HTERT RPE-1 (cell line): ENCODE measurements around the gene GOLGA3.
"Not testable (repeated sequence)": the region's sequence is repeated elsewhere in the genome, so short reads cannot be mapped to it uniquely, and the experiment has no call there.

Experiments
- in situ Hi-C: fragments of 300-500 bp; cut with MboI; formaldehyde crosslinking; loops from 4 replicates; pipeline ENCODE4 v1.14.3; 2020; ENCODE audit warnings: low sequenced_read_pairs

The GOLGA3 gene

GRCh38 chr12:132781938-132782337 is 46.7 kb downstream of the GOLGA3 start:
- in situ Hi-C loops: no loop called here

DNA sequence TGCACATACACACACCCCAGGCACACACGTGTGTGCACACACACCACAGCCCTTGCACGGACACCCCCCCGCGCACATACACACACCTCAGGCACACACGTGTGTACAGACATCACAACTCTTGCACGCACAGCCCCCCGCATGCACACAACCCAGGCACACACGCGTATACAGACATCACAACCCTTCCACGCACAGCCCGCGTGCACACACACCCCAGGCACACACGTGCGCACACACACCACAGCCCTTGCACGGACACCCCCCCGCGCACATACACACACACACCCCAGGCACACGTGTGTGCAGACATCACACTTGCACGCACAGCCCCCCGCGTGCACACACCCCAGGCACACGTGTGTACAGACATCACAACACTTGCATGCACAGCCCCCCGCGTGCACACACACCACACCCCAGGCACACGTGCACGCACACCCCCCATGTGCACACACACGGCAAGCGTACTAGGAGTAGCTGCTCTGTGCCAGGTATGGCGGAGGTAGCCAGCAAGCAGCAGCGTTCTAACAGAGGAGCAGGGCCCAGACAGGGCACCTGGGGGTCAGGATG is 48.8 kb downstream of the GOLGA3 start:
- in situ Hi-C loops: no loop called here

DNA sequence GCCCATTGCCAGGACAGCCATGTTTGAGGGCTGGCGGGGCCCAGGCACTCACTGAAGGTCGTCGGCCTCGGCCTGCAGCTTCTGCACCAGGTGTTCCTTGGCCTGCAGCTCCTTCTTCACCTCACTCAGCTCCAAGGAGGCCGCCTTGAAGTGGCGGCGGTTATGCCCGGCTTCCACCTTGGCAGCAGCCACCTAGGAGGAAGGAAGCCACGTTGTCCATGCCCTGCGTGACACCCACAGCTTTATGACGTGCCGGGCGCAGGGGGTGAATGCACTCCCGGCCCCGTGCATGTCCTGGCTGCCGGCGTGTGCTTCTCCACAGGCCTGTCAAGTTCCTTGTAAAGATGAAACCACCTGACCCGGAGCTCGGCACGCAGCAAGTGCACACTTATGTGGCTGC is 51.1 kb downstream of the GOLGA3 start:
- in situ Hi-C loops: no loop called here

DNA sequence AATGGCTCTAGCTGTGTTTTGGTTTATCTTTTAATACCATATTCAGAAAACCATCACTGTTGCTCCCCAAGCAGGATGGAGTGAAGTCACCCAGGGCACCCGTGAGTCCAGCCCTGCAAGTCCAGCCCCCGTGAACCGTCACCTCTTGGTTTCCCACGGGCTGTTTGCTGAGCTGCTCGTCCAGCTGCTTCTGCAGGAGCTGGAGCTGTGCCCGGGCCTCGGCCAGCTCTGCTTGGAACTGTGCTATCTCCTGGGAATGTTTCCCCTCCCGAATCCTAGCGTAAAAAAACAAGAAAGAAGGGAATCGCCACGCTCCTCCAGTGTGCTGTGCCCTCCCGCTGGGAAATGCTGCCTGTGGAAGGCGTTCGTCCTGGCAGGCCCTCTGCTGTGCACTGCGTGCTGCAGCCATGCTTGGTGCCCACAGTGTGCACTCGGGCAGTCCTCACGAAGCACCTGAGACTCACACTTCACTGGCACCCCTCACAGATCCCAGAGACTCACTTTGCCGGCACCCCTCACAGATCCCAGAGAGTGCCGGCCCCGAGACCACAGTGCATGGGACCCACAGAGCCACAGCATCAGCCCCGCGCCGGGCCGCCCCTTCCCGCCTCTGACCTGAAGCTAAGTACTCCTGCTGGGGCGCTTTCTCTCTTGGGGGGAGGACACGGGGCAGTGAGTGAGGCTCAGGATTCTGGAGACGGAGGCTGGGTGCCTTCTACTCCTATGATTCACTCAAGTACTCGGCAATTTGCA is 51.7 kb downstream of the GOLGA3 start:
- in situ Hi-C loops: no loop called here

GRCh38 chr12:132776230-132776625 is 52.4 kb downstream of the GOLGA3 start:
- in situ Hi-C loops: not testable (repeated sequence)

DNA sequence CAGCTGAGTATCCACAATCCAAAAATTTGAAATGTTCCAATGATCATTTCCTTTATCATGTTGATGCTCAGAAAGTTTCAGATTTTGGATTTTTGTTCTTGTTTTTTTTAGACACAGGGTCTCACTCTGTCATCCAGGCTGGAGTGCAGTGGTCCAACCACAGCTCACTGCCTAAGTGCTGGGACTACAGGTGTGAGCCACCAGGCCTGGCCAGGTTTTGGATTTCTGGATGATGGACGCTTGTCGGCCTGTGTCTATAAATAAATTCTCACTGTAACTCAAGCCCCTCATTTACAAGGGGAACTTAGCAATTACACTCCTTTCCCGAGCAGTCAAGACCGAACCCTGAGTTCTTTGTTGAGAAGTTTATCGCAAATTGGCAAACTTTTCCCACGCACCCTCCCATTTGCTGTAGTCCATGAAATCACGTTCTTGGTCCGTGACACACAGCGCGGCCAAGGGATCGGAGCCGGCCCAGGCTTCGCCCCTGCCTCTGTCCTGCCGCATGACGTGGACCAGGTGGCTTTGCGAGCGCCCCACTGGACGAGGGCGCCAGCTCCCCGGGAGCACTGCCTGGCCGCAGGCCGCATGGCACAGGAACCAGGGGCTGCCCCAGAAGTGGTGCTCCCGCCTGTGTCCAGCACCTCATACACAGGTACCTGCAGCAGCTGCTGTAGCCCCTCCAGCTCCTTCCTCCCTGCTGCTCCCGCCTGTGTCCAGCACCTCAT is 53.0 kb downstream of the GOLGA3 start:
- in situ Hi-C loops: no loop called here

GRCh38 chr12:132774646-132775275 is 53.9 kb downstream of the GOLGA3 start:
- in situ Hi-C loops: no loop called here

- in situ Hi-C loops: no loop called here
Observed at GRCh38 chr12:132774159-132774558, 54.5 kb downstream of the GOLGA3 start.

DNA sequence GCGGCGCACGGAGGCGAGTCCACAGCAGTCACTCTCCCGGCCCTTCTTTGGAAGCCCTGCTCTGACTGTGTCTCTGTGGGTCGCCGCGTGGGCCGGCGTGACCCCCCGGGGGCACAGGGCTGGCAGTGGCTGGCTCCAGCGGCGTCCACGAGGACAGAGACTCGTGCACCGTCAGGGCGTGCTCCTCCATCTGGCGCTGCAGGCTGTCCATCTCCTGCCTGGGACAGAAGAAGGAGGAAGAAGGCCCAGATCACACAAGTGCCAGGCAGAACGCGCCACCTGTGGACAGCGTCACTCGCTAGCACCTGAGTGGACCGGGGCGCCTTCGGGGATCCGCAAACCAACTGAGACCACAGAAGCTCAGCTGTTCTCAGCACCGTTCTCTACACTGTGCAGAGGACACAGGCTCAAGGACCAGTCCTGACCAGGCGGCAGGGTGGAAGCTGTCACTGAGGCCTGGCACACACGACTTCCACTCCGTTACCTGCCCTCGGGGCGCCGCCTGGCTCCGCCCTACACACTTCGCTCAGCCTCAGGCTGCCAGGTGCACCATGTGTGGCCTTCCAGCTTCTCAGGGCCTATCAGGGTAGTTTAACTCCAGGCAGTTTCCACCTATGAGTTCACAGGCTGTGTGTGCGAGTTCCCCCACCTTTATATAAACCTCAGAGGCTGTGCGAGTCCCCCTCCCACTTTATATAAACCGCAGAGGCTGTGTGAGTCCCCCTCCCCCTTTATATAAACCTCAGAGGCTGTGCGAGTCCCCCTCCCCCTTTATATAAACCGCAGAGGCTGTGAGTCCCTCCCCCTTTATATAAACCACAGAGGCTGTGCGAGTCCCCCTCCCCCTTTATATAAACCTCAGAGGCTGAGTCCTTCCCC is 55.4 kb downstream of the GOLGA3 start:
- in situ Hi-C loops: no loop called here

- in situ Hi-C loops: no loop called here
Observed at GRCh38 chr12:132772606-132773005, 56.1 kb downstream of the GOLGA3 start.

- in situ Hi-C loops: no loop called here
Observed at GRCh38 chr12:132771126-132771838, 57.4 kb downstream of the GOLGA3 start.

GRCh38 chr12:132766380-132767085 is 62.1 kb downstream of the GOLGA3 start:
- in situ Hi-C loops: no loop called here

- in situ Hi-C loops: no loop called here
Observed at GRCh38 chr12:132765361-132765760, 63.3 kb downstream of the GOLGA3 start.

DNA sequence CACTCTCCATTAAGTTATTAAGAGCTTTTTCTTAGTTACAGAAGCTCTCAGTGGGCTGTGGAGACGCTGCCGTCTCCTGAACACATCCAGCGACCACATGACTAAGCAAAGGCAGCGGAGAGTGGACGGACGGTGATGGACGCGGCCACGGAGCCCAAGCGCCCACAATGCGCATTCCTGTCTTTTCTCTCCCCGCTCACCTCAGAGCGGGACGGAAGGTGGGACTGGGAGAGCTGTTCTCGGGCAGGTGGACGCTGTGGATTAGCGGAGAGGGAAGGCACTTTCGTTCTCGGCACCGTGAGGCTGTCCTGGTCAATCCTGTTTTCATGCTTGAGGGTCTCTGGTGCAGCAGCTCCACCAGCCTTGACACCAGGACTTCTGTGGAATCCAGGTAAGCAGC is 64.4 kb downstream of the GOLGA3 start:
- in situ Hi-C loops: no loop called here

GRCh38 chr12:132761921-132762583 is 66.6 kb downstream of the GOLGA3 start:
- in situ Hi-C loops: no loop called here

DNA sequence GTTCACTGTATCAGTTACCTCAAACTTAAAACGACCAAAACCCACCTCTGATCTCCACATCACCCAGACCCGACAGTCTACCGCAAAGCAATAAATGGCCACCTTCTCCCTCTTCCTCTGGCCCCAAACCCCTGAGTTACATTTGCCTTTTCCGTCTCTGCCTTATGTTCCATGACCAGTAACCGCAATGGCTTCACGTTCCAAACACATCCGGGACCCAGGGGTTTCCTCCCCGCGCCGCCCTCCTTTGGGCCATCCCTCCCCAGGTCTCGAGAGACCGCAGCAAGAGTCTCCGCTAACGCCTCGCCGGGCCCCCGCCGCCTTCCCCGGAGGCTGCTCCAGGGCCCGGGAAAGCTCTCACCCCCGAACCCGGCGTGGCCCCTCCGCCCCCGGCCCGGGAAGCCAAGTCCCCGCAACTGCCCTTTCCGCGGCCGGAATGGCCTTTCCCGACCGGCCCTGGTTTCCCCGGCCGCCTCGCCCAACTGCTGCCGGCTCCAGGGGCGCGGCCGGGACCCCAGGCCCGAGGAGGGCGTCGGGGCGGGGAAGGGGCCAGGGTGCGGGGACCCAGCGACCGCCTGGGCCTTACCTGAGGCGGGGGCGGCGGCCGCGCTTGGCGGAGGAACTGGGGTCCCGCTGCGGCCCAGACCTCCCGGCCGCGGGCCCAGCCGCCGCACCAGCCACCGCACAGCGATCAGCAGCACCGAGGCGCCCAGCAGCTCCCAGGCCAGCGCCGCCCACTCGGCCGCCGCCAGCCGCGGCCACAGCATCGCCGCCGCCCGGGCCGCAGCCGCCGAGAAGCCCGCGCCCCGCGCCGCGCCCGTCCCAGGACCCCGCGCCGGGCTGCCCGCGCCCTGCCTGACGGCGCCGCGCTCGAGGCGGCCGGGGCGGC is 67.4 kb downstream of the GOLGA3 start, which contains the start of gene ANKLE2:
Gene ANKLE2 (minus strand): TSS at position 801 of the 889 bp plus-strand sequence. CDS start 34 bp downstream, at position 767.
- in situ Hi-C loops: no loop called here

- in situ Hi-C loops: no loop called here
Observed at GRCh38 chr12:132759359-132759758, 69.3 kb downstream of the GOLGA3 start.

- in situ Hi-C loops: not testable (repeated sequence)
Observed at GRCh38 chr12:132758825-132759224, 69.8 kb downstream of the GOLGA3 start.
